Right lobe of liver (tissue), 4 donors: ENCODE measurements around the gene MTA1.

Experiments
- POLR2A ChIP-seq: fragments of 450-650 bp; IDR thresholded peaks from one replicate; pipeline ENCODE4 v1.6.1; 2017; ENCODE audit warnings: antibody characterized with exemption, mild to moderate bottlenecking
- TF ChIP-seq, protein P1 (sequence below), 4 donors: fragments of 200-600 bp in 3 of 4; fragments of 450-650 bp in 1 of 4; IDR thresholded peaks; one replicate each; pipeline versions ENCODE4 v1.5.1 to v1.8.0; 2016 to 2022; ENCODE audit warnings: antibody characterized with exemption in 4 of 4, mild to moderate bottlenecking in 2 of 4
- donor health status: DM: no; HTN: no; CAD: no.
- donor health status: DM: no; HTN: no; CAD: no.
- donor health status: DM: no; HTN: yes; CAD: no.

DNA sequence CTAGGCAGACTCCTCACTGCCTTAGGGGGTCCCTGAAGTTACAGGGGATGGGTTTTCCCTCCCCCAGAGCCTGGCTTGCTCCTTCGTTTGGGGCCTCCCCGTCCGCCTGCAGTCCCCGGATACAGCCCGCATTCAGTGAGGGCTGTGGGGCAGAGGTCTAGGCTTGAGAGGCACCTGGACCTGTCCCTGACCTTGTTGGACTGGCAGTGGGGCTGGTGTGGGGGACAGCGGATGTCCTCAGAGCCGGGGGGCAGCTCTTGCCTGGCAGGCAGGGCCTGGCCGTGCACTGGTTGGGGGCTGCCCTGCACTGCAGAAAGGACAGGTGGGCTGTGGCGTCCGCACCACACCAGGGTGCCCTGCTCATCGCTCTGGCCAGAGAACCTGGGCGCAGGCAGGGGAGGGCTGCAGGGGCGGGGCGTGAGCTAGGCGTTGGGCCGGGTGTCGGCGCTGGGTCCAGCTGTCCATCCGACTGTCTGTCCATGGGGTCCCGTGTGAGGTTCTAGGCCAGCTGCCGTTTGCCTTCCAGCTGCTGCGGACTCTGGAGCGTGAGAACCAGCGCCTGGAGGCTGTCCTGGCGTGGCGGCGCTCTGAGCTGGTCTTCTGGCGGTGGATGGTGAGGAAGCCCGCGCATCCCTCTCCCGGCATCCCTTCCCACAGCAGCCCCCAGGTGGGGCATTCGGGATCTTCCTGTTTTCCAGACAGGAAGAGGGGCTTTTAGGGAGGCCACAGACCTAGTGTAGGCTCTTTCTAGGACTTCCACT lies 77.4 kb downstream of the MTA1 start:
- TF ChIP-seq POLR2A: no peak
- TF ChIP-seq, protein P1, sequence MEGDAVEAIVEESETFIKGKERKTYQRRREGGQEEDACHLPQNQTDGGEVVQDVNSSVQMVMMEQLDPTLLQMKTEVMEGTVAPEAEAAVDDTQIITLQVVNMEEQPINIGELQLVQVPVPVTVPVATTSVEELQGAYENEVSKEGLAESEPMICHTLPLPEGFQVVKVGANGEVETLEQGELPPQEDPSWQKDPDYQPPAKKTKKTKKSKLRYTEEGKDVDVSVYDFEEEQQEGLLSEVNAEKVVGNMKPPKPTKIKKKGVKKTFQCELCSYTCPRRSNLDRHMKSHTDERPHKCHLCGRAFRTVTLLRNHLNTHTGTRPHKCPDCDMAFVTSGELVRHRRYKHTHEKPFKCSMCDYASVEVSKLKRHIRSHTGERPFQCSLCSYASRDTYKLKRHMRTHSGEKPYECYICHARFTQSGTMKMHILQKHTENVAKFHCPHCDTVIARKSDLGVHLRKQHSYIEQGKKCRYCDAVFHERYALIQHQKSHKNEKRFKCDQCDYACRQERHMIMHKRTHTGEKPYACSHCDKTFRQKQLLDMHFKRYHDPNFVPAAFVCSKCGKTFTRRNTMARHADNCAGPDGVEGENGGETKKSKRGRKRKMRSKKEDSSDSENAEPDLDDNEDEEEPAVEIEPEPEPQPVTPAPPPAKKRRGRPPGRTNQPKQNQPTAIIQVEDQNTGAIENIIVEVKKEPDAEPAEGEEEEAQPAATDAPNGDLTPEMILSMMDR (IDR thresholded peaks at IDR 0.05): no peak
